Kidney tubule cell (primary cell): ENCODE results near the gene IGSF9B.

ENCODE experiments used
- DNase-seq: peaks from one replicate; pipeline ENCODE4 v3.0.0-alpha.2; 2018; ENCODE audit warnings: low spot score

IGSF9B gene

GRCh38 chr11:133983660-133984316 is 27.0 kb upstream of the IGSF9B start:
- DNase-seq, result no peak

GRCh38 chr11:133982876-133983275 is 26.1 kb upstream of the IGSF9B start:
- DNase-seq, result no peak

GRCh38 chr11:133982151-133982550 is 25.4 kb upstream of the IGSF9B start:
- DNase-seq, result no peak

GRCh38 chr11:133981156-133981555 is 24.4 kb upstream of the IGSF9B start:
- DNase-seq, result no peak

GRCh38 chr11:133980665-133981064 is 23.9 kb upstream of the IGSF9B start:
- DNase-seq, result no peak

GRCh38 chr11:133978794-133979193 is 22.0 kb upstream of the IGSF9B start:
- DNase-seq, result peak; percentile 51

GRCh38 chr11:133977067-133977677 is 20.4 kb upstream of the IGSF9B start:
- no peak for DNase-seq

GRCh38 chr11:133975488-133975849 is 18.7 kb upstream of the IGSF9B start:
- no peak for DNase-seq

GRCh38 chr11:133974836-133975487 is 18.2 kb upstream of the IGSF9B start:
- DNase-seq, result no peak

GRCh38 chr11:133971881-133972280 is 15.1 kb upstream of the IGSF9B start:
- no peak for DNase-seq

GRCh38 chr11:133969112-133969511 is 12.3 kb upstream of the IGSF9B start:
- no peak for DNase-seq

GRCh38 chr11:133968300-133968699 is 11.5 kb upstream of the IGSF9B start:
- DNase-seq, result no peak

- no peak for DNase-seq
Observed at GRCh38 chr11:133967599-133968238, 11.0 kb upstream of the IGSF9B start.

GRCh38 chr11:133966921-133967598 is 10.3 kb upstream of the IGSF9B start:
- DNase-seq, result peak; percentile 9

- DNase-seq, result no peak
Observed at GRCh38 chr11:133966172-133966651, 9.4 kb upstream of the IGSF9B start.

GRCh38 chr11:133965031-133965601 is 8.3 kb upstream of the IGSF9B start:
- peak; percentile 18 for DNase-seq

- DNase-seq, result no peak
Observed at GRCh38 chr11:133964356-133964755, 7.6 kb upstream of the IGSF9B start.

GRCh38 chr11:133961890-133962289 is 5.1 kb upstream of the IGSF9B start:
- DNase-seq, result no peak

GRCh38 chr11:133957900-133958299 is 1.1 kb upstream of the IGSF9B start:
- peak; percentile 28 for DNase-seq

- no peak for DNase-seq
Observed at GRCh38 chr11:133955945-133956421, 785 bp downstream of the IGSF9B start.

GRCh38 chr11:133955081-133955891 is 1.5 kb downstream of the IGSF9B start:
- no peak for DNase-seq
